HG03095 (cell line): Measurements from ENCODE around the gene SESTD1.

Source experiments
- ATAC-seq: cut with Tn5 transposase; IDR thresholded peaks from one replicate; pipeline ENCODE4 v1.9.1; 2021; ENCODE audit warnings: moderate library complexity; ENCODE audit not compliant: unreplicated experiment

The SESTD1 gene

GRCh38 chr2:179264368-179265081, at the start of gene SESTD1:
SESTD1 (minus strand) TSS chr2:179264832; CDS start chr2:179191841, 72,991 bp downstream.
- peak; percentile 63 for ATAC-seq

DNA sequence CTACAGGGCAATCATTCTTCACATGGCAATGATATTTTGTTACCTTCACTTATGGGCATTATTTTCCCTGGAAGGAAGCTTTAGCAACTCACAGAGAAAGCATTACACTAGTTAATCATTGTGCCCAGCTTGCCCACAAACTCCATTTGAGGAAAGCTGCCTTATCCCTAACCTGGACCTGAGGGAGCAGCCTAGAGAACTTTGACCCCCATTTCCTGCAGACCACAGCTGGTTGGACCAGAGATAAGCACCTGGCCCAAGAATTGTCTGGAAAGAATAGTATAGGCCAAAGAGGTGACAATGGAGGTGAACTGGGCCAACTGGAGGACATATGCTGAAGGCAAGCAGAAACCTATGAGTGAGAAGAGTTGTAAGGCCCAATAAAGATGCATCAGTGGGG, 48.4 kb upstream of the SESTD1 start:
- ATAC-seq = no peak

DNA sequence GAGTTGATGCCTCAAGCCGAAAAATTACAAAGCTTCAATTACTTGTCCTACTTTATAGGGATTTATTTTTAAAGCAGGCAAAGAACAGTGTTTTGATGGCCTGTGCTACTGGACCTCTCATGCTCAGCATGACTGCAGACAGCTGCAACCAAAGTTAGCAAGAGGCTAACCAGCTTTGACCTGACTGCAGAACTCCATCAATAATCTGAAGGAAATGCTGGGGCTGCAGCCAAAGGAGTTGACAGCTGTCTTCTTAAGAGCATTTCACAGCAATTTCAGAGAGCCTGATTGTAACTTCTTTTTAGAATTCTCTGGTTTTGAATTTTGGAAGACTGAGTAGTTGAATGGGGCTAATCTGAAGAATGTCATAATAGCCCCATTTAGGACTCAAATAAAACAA, 46.5 kb upstream of the SESTD1 start:
- ATAC-seq = no peak

GRCh38 chr2:179307616-179308371, 43.2 kb upstream of the SESTD1 start:
- ATAC-seq = no peak

GRCh38 chr2:179305125-179305524, 40.5 kb upstream of the SESTD1 start:
- no peak for ATAC-seq

GRCh38 chr2:179304424-179304823, 39.8 kb upstream of the SESTD1 start:
- ATAC-seq = no peak

DNA sequence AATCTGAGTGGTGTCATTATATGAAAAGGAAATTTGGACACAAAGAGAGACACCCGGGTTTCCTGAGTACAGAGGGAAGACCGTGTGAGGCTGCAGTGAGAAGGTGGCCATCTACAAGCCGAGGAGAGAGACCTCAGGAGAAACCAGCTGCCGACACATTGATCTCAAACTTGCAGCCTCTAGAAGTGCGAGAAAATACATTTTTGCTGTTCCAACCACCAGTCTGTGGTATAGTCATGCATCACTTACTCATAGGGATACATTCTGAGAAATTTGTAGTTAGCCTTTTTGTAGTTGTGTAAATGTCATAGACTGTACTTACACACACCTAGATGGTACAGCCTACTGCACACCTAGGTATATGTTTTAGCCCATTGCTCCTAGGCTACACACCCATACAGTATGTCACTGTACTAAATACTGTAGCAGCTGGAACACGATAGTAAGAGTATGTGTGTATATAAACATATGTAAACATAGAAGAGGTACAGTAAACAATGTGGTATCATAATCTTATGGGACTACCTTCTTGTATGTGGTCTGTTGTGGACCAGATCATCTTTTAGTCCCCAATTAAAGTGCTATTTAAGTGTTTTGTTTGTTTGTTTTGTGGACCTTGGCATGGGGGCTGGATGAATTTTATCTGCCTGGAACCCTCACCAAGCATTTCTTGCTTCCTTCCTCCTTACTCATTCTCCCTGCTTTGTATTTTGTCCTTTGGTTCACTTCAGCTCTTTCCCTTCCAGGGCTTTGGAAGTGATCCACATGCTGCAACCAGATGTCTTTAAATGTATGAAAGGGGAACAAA, 38.3 kb upstream of the SESTD1 start:
- no peak for ATAC-seq

DNA sequence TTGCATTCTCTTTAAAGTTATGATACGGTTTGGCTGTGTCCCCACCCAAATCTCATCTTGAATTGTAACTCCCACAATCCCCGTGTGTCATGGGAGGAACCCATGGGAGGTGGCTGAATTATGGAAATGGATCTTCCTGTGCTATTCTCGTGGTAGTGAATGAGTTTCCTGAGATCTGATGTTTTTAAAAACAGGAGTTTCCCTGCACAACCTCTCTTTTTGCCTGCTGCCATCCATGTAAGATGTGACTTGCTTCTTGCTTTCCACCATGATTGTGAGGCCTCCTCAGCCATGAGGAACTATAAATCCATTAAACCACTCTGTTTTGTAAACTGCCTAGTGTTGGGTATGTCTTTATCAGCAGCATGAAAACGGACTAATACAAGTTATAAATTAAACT, 37.5 kb upstream of the SESTD1 start:
- ATAC-seq = no peak

- no peak for ATAC-seq
These were observed 34.0 kb upstream of the SESTD1 start for GRCh38 chr2:179298666-179299065.

- no peak for ATAC-seq
These were observed 33.3 kb upstream of the SESTD1 start for GRCh38 chr2:179297927-179298326.

DNA sequence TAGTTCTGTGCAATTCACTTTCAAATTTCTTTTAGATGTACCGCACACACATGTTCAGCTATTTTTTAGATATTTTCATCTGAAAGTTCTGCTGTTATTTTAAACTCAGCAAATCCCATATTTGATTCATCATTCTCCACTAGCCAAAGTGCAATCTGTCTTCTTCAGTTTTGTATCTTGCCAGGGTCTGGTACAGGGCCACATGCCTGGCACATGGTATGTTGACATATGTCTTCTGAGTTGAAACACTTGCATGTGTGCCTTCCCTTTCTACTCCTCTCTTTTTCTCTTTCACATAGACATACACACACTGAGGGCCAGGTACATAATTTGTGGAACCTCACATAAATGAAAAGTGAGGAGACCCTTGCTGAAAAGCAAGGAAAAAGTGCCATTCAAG, 25.7 kb upstream of the SESTD1 start:
- ATAC-seq = no peak

DNA sequence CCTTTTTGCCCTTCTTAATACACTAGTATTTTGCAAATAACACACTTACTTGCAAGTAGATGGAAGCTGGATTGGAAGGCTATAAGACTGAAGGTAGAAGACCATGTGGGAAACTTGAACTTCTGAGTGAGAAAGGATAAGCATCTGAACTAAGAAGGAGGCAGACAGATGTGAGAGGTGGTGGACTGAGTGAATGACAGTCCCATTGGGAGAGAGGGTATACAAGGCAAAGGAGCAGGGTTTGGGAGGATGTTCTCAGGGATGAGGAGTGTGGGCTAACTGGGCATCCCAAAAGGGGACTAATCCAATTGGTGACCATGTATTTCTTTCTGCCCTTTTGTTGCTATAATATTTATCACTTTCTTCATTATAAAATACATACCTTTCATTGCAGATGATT, 20.4 kb upstream of the SESTD1 start:
- no peak for ATAC-seq

DNA sequence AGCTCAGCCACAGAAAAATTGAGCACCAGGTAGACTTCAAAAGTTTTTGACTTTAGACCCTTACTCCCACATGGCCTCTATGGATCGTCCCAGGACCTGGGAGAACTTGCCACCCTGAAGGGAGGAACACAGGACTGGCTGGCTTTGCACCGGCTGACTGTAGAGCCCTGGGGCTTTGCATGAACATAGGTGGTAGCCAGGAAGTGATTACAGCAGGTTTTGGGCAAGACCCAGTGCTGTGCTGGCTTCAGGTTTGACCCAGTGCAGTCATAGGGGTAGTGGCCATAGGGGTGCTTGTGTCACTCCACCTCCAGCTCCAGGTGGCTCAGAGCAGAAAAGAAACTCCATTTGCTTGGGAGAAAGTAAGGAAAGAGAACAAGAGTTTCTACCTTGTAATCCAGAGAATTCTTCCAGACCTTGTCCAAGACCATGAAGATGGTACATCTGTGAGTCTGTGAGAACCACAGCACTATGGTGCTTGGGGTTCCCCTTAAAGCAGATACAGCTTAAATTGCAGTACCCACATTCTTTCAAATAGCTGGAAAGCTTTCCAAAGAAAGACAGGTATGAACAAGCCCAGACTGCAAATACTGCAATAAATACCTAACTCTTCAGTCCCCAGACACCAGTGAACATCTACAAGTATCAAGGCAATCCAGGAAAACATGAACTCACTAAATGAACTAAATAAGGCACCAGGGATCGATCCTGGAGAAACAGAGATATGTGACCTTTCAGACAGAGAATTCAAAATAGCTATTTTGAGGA, 13.0 kb upstream of the SESTD1 start:
- no peak for ATAC-seq

DNA sequence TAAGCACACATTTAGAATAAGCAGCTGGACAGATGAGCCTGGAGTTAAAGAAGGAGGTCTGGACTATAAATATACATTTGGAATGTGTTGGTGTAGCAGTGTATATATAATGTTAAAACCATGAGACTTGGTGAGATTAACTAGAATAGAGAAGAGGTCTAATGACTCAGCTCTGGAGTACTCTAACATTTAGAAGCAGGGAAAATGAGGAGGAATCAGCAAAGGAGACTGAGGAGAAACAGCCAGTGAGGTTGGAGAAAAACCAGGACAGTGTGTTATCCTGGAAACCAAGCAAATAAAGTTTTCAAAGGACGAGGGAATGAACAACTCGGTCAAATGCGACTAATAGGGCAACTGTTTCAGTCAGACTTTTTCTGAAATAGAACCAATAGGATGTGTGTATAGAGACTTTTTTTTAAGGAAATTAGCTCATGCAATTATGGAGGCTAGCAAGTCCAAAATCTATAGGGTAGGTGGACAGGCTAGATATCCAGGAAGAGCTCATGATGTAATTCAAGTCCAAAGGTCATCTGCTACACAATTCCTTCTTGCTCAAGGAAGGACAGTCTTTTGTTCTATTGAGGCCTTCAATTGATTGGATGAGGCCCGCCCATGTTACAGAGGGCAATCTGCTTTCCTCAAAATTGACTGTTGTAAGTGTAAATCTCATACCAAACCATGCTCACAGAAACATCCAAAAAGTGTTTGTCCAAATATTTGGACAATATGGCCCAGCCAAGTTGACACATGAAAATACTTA, 10.8 kb upstream of the SESTD1 start:
- no peak for ATAC-seq

DNA sequence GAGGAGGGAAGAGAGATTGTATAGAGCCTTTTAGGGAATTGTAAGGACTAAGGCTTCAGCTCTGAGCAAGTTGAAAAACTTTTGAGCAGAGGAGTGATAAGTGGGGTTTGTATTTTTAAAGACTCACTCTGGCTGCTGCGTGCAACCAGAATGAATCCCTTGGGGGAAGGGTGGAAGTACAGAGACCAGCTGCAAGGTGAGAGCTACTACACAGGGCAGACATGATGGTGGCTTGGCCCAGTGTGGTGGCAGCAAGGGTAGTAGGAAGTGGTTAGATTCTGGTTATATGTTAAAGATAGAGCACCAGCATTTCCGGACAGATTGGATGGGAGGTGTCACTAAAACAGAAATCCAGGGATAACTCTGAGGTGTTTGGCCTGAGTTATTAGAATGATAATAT, 10.1 kb upstream of the SESTD1 start:
- ATAC-seq = peak; percentile 91

DNA sequence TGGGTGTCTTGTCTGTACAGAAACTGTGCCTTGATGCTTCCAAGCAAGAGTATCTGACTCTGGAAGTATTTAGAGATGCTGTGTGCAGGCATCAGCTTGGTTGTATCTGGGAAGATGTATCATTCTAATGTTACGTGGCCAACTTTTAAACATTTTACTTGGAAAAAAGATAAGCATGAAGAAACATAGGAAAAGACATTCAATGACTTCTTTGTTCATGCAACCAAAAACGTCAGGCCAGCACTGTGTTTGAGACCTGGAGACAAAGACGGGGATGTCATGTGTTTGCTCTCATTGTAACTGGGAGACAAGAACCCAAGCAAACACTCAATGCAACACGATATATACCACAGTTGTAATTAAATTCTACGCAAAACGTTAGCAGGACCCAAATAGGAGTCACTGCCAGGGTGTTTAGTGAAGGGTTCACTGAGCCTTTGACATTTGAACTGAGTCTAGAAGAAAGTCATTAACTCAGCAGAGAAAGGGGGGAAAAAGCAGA, 8.9 kb upstream of the SESTD1 start:
- no peak for ATAC-seq

GRCh38 chr2:179272406-179273192, 8.0 kb upstream of the SESTD1 start:
- ATAC-seq = no peak

DNA sequence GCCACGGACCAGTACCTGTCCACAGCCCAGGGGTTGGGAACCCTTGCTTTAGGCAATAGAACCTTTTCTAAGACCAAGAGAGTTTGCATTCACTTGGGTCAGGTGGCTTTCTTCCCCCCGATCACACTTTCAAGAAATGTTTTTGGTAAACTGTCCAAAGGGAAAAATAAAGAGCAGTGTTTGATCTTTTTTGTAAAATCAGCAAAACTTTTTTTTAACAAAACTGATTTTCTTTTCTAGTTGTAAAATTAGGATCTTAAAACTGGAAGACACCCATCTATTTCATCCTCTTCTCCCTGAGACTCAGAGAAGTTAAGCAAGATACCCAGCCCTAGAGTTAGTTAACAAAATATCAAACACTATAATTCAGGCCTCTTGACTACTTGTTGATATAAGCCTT, 6.1 kb upstream of the SESTD1 start:
- no peak for ATAC-seq

DNA sequence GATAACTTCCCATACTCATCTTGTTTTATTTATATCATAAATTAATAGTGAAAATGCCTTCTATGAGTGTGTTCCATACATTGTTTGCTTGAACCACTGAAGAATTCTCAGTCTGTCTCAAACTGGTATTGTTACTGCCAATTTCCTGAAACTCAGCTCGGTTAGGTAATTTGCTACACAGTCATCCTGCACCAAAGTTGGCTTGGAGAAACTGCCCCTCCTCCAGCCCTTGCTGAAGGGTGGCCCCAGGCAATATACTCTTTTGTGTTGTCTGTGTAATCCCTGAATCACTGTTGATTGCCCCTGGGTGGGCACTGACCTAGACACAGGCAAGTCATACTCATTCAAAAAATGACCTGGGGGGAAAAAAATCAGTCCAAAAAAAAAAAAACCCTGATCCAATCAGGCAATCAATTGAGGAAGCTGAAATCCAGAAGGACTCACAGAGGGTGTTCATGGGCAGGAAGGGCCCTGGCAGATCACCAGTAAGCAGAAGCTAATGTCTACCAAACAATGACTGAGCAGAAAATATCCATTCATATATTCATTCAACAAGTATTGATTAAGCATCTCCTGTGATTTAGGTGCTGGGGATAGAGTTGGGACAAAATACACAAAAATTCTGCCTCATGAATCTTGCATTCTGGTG, 3.8 kb upstream of the SESTD1 start:
- ATAC-seq = no peak
